BE2C (cell line): ENCODE measurements around the gene ABHD10.

Source experiments
- DNase-seq: peaks from one replicate; pipeline ENCODE4 v3.0.0-alpha.2; 2020
- H3K27me3 ChIP-seq: fragments of 250-450 bp; sonication (Bioruptor Pico); 2 replicates; pipeline ENCODE4 v1.5.1; 2020; ENCODE audit warnings: mild to moderate bottlenecking
- H3K36me3 ChIP-seq: fragments of 250-450 bp; sonication (Bioruptor Pico); 2 replicates; pipeline ENCODE4 v1.5.1; 2020; ENCODE audit warnings: mild to moderate bottlenecking
- H3K4me1 ChIP-seq: fragments of 250-450 bp; sonication (Bioruptor Pico); 2 replicates; pipeline ENCODE4 v1.5.1; 2020
- H3K4me3 ChIP-seq: 2 replicates; pipeline ENCODE4 v1.5.1; 2011; ENCODE audit warnings: low read depth, low read length
- H3K9me3 ChIP-seq: fragments of 250-450 bp; sonication (Bioruptor Pico); 2 replicates; pipeline ENCODE4 v1.5.1; 2020
- TF ChIP-seq, protein P1 (sequence below): IDR thresholded peaks from 2 replicates; pipeline ENCODE4 v1.5.1; 2012; ENCODE audit warnings: mild to moderate bottlenecking, low read depth, low read length

The ABHD10 gene

DNA sequence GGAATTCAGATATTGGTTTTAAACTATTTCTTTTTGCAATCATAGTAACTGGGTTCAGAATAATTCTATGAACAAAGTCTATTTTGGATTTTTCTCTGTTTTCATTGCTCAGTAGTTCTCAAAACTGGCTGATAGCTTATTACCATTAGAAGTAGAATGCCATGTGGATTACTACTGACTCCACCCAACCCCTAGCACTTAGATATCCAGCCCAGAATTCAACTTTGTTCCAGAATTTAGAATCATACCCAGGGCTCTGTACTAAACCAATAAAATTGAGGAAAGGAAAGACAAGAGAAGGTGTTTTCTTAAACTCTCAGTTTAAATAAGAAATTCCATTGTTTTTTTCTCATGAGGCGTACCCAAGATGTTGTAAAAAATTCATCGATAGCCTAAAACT lies 39.0 kb upstream of the ABHD10 start:
- Histone ChIP-seq H3K4me1 (no peaks in the 10 kb centered on the region), H3K36me3 (no peaks in the 10 kb centered on the region), H3K9me3 (no peaks in the 10 kb centered on the region), H3K4me3 (no peak overlapping the region), H3K27me3 (peaks cover 3% of the 10 kb centered on the region)
- TF ChIP-seq, protein P1, sequence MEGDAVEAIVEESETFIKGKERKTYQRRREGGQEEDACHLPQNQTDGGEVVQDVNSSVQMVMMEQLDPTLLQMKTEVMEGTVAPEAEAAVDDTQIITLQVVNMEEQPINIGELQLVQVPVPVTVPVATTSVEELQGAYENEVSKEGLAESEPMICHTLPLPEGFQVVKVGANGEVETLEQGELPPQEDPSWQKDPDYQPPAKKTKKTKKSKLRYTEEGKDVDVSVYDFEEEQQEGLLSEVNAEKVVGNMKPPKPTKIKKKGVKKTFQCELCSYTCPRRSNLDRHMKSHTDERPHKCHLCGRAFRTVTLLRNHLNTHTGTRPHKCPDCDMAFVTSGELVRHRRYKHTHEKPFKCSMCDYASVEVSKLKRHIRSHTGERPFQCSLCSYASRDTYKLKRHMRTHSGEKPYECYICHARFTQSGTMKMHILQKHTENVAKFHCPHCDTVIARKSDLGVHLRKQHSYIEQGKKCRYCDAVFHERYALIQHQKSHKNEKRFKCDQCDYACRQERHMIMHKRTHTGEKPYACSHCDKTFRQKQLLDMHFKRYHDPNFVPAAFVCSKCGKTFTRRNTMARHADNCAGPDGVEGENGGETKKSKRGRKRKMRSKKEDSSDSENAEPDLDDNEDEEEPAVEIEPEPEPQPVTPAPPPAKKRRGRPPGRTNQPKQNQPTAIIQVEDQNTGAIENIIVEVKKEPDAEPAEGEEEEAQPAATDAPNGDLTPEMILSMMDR: no peak
- DNase-seq: no peak

GRCh38 chr3:111943533-111943932 lies 35.3 kb upstream of the ABHD10 start:
- H3K4me1 ChIP-seq: no peaks in the 10 kb centered on the region
- H3K4me3 ChIP-seq: no peak overlapping the region
- DNase-seq: no peak
- peaks cover 13% of the 10 kb centered on the region for H3K27me3 ChIP-seq
- H3K9me3 ChIP-seq: no peaks in the 10 kb centered on the region
- TF ChIP-seq, protein P1: no peak
- no peaks in the 10 kb centered on the region for H3K36me3 ChIP-seq

- H3K4me3 ChIP-seq: no peak overlapping the region
- no peaks in the 10 kb centered on the region for H3K36me3 ChIP-seq
- H3K9me3 ChIP-seq: no peaks in the 10 kb centered on the region
- TF ChIP-seq, protein P1: no peak
- H3K4me1 ChIP-seq: no peaks in the 10 kb centered on the region
- DNase-seq: no peak
- H3K27me3 ChIP-seq: peaks cover 22% of the 10 kb centered on the region
These were observed 34.5 kb upstream of the ABHD10 start for GRCh38 chr3:111944372-111944771.

DNA sequence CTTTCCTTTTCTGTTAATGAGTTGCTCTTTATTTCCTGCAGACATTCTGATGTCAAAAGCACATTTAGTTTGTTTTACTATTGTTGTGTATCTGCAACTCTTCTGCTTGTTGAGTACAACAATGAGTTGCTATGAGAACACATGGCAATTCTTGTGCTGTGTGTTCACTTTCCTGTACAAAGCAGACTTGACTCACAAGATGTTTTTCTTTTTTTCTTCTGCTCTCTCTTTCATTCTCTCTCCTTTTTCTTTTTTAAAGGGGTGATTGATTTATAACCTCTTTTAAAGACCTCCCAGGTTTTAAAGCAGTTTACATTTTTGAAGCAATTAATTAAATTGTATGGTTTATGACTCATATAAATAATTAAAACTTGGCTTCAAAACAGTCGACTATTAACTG lies 31.6 kb upstream of the ABHD10 start:
- no peak overlapping the region for H3K4me3 ChIP-seq
- H3K27me3 ChIP-seq: peaks cover 35% of the 10 kb centered on the region
- no peaks in the 10 kb centered on the region for H3K4me1 ChIP-seq
- TF ChIP-seq, protein P1: no peak
- no peak for DNase-seq
- H3K36me3 ChIP-seq: no peaks in the 10 kb centered on the region
- H3K9me3 ChIP-seq: no peaks in the 10 kb centered on the region

- Histone ChIP-seq H3K4me1 (no peaks in the 10 kb centered on the region), H3K4me3 (no peak overlapping the region), H3K36me3 (no peaks in the 10 kb centered on the region), H3K9me3 (no peaks in the 10 kb centered on the region), H3K27me3 (peaks cover 40% of the 10 kb centered on the region)
- DNase-seq: no peak
- TF ChIP-seq, protein P1: no peak
These were observed 30.0 kb upstream of the ABHD10 start for GRCh38 chr3:111948786-111949185.

GRCh38 chr3:111949712-111950111 lies 29.1 kb upstream of the ABHD10 start:
- no peaks in the 10 kb centered on the region for H3K36me3 ChIP-seq
- no peaks in the 10 kb centered on the region for H3K9me3 ChIP-seq
- TF ChIP-seq, protein P1: no peak
- no peaks in the 10 kb centered on the region for H3K4me1 ChIP-seq
- DNase-seq: no peak
- H3K4me3 ChIP-seq: no peak overlapping the region
- peaks cover 40% of the 10 kb centered on the region for H3K27me3 ChIP-seq
